ENCODE measurements around the gene NFATC3.

NFATC3 gene

GRCh38 chr16:68071518-68071901 lies 13.7 kb upstream of the NFATC3 start:
- DNase-seq (ENCODE audit: low read depth, low spot score) = no peak
- H3K27ac ChIP-seq = peak overlapping the region; percentile 30

- DNase-seq (ENCODE audit: low read depth, low spot score) = peak; percentile 84
- peak overlapping the region; percentile 30 for H3K27ac ChIP-seq
Observed at GRCh38 chr16:68072038-68072695, 13.0 kb upstream of the NFATC3 start.

- H3K27ac ChIP-seq = no peak overlapping the region
- DNase-seq (ENCODE audit: low read depth, low spot score) = no peak
Observed at GRCh38 chr16:68073902-68074760, 11.0 kb upstream of the NFATC3 start.

GRCh38 chr16:68074850-68075555 lies 10.2 kb upstream of the NFATC3 start:
- no peak for DNase-seq (ENCODE audit: low read depth, low spot score)
- no peak overlapping the region for H3K27ac ChIP-seq

GRCh38 chr16:68075980-68076379 lies 9.2 kb upstream of the NFATC3 start:
- no peak for DNase-seq (ENCODE audit: low read depth, low spot score)
- no peak overlapping the region for H3K27ac ChIP-seq

DNA sequence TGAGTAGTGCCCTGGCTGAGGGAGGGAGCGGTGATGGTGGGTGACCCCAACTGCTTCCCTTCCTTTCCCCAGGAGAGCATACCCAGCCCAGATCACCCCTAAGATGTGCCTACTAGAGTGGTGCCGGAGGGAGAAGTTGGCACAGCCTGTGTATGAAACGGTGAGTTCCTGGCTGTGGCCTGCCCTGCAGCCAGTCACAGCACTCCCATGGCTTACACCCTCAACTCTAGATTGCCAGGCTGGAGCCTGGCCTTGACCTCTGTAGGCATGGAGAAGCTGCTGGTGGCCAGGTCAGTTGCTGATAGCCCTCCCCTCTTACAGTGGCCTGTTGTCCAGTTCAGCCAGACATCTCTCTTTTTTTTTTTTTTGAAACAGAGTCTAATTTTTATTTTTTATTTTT lies 8.6 kb upstream of the NFATC3 start:
- no peak for DNase-seq (ENCODE audit: low read depth, low spot score)
- H3K27ac ChIP-seq = no peak overlapping the region

GRCh38 chr16:68077866-68078700 lies 7.1 kb upstream of the NFATC3 start:
- no peak overlapping the region for H3K27ac ChIP-seq
- no peak for DNase-seq (ENCODE audit: low read depth, low spot score)

- no peak overlapping the region for H3K27ac ChIP-seq
- DNase-seq (ENCODE audit: low read depth, low spot score) = no peak
Observed at GRCh38 chr16:68078701-68079375, 6.3 kb upstream of the NFATC3 start.

DNA sequence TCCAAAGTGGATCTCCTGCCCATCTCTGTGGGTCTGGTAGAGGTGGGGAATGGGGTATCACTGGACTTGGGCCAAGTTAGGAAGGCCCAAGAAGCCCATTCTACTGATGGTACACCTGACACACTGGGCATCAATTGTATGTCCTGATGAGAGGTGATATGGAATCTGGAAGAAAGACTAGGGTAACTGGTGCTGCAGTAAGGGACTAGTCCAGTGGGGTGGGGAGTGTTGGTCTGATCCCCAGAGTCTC lies 5.9 kb upstream of the NFATC3 start:
- DNase-seq (ENCODE audit: low read depth, low spot score) = no peak
- H3K27ac ChIP-seq = no peak overlapping the region

GRCh38 chr16:68079626-68080344 lies 5.4 kb upstream of the NFATC3 start:
- H3K27ac ChIP-seq = no peak overlapping the region
- DNase-seq (ENCODE audit: low read depth, low spot score) = no peak

GRCh38 chr16:68081861-68082628 lies 3.1 kb upstream of the NFATC3 start:
- DNase-seq (ENCODE audit: low read depth, low spot score) = no peak
- H3K27ac ChIP-seq = no peak overlapping the region

GRCh38 chr16:68082629-68083238 lies 2.4 kb upstream of the NFATC3 start:
- no peak for DNase-seq (ENCODE audit: low read depth, low spot score)
- H3K27ac ChIP-seq = no peak overlapping the region

DNA sequence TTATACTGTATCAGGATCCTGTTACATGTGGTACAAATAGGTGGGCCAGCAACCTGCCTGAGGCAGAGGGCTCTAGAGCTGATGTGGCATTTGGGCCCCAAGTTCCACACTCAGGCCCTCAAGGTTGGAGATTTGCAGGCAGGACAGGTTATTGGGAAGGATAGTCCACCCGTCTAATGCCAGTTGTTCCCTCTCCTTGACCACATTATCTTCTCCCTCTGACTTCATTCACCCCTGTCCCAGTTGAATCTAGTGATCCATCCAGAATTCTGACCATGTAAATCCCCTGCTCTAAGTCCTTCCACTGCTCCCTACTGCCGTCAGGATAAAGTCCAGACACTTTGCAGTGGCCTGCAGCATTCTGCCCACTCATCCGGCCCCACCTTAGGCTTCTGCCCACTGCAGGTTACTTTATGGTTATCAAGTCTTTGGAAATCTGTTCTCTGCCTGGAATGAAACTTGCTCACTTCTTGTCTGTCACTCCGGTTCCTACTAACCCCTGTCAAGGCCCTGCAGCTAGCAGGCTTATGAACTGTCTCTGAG lies 1.9 kb upstream of the NFATC3 start:
- DNase-seq (ENCODE audit: low read depth, low spot score) = no peak
- no peak overlapping the region for H3K27ac ChIP-seq

- H3K27ac ChIP-seq = peak overlapping the region; percentile 75
- no peak for DNase-seq (ENCODE audit: low read depth, low spot score)
Observed at GRCh38 chr16:68083861-68084503, 1.2 kb upstream of the NFATC3 start.

GRCh38 chr16:68084504-68085258 lies 489 bp upstream of the NFATC3 start:
- peak overlapping the region; percentile 75 for H3K27ac ChIP-seq
- no peak for DNase-seq (ENCODE audit: low read depth, low spot score)

DNA sequence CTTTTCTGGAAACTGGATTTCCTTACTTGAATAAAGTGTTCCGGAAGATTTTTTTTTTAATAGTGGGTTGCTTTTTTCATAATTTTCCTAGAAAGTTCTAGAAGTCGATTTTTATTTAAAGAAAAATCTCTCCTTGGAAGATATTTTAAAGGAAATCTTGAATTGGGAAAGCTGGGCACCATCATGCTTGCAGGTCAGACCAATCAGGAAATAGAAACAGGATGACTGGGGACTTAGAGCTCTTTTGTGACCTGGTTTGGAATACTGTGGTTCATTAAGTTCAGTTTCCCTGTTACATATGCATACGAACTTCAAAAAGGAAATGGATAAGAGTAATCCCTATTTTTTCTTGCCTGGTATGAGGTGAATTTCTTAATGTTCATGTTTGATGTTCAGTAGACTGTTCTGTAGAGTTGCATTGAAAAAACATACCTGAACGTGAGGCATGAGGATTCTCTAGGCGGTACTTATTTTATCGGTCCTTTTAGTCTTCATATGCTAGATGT lies 1.2 kb downstream of the NFATC3 start:
- H3K27ac ChIP-seq = peak overlapping the region; percentile 75
- no peak for DNase-seq (ENCODE audit: low read depth, low spot score)

DNA sequence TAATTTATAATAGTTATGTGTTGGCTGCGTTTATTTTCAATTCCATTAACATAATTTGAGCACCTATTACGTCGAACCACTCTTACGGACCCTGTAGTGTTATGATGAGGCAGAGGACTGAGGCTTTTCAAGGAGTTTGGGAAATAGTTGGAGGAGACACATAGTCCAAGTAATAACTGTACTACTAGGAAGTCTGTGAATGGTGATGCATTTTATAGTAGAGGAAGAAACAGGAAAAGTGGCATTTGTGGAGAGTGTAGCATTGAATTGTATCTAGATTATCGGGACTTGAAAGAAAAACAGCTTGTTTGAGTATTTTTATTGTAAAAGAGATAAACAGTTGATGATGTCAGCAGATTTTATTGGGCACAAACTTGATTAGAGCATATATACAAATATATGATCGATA lies 1.7 kb downstream of the NFATC3 start:
- DNase-seq (ENCODE audit: low read depth, low spot score) = no peak
- H3K27ac ChIP-seq = peak overlapping the region; percentile 75

Data from epithelial cell of prostate (primary cell).